ENCODE results near the gene VWA3B.

The VWA3B gene

DNA sequence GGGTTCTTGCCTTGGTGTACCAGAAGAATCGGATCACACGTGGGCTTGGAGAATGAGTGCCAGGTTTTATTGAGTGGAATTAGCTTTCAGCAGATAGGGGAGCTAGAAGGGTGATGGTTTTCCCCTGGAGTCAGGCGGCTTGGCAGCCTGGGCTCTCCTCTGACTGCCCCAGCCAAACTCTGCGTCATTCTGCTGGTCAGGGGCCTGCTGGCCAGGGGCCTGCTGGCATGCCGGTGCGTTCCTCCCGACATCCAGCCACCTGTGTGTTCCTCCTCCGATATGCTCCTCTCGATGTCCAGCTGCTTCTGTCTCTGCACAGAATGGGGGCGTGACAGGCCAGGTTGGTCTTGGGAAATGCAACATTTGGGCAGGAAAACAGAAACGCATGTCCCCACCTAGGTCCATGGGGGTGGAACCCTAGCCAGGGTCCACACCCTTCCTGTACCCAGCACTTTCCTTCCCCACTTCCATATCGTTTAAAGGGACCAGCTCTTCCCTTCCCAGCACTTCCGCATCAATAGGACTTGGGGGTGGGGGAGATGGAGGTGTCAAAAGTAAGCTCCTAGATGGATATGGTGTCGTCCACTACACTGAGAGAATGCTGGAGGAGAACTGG, 85.3 kb downstream of the VWA3B start:
- ChIA-PET CTCF (no interaction called here), POLR2A (no interaction called here)
- H3K4me3 ChIP-seq (ENCODE audit: low read depth, low read length) = no peak overlapping the region
- TF ChIP-seq, protein P1, sequence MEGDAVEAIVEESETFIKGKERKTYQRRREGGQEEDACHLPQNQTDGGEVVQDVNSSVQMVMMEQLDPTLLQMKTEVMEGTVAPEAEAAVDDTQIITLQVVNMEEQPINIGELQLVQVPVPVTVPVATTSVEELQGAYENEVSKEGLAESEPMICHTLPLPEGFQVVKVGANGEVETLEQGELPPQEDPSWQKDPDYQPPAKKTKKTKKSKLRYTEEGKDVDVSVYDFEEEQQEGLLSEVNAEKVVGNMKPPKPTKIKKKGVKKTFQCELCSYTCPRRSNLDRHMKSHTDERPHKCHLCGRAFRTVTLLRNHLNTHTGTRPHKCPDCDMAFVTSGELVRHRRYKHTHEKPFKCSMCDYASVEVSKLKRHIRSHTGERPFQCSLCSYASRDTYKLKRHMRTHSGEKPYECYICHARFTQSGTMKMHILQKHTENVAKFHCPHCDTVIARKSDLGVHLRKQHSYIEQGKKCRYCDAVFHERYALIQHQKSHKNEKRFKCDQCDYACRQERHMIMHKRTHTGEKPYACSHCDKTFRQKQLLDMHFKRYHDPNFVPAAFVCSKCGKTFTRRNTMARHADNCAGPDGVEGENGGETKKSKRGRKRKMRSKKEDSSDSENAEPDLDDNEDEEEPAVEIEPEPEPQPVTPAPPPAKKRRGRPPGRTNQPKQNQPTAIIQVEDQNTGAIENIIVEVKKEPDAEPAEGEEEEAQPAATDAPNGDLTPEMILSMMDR (IDR thresholded peaks at IDR 0.05; ENCODE audit: insufficient read depth, low read length, missing control alignments) = no peak
- no peak for DNase-seq (ENCODE audit: low read depth, low spot score)

- ChIA-PET POLR2A (no interaction called here), CTCF (no interaction called here)
- H3K4me3 ChIP-seq (ENCODE audit: low read depth, low read length) = no peak overlapping the region
- DNase-seq (ENCODE audit: low read depth, low spot score) = no peak
- TF ChIP-seq, protein P1 (IDR thresholded peaks at IDR 0.05; ENCODE audit: insufficient read depth, low read length, missing control alignments) = no peak
Observed at GRCh38 chr2:98172951-98173350, 86.0 kb downstream of the VWA3B start.

GRCh38 chr2:98175811-98176210, 88.8 kb downstream of the VWA3B start:
- TF ChIP-seq, protein P1 (IDR thresholded peaks at IDR 0.05; ENCODE audit: insufficient read depth, low read length, missing control alignments) = no peak
- POLR2A ChIA-PET = no interaction called here
- DNase-seq (ENCODE audit: low read depth, low spot score) = no peak
- no peak overlapping the region for H3K4me3 ChIP-seq (ENCODE audit: low read depth, low read length)
- CTCF ChIA-PET = interaction anchor here (1.2 kb wide), 1 partner anchor 476 kb away, joined by 3 read pairs; no protein-coding TSS in a partner anchor

GRCh38 chr2:98177286-98177685, 90.3 kb downstream of the VWA3B start:
- CTCF ChIA-PET = no interaction called here
- DNase-seq (ENCODE audit: low read depth, low spot score) = no peak
- no peak overlapping the region for H3K4me3 ChIP-seq (ENCODE audit: low read depth, low read length)
- TF ChIP-seq, protein P1 (IDR thresholded peaks at IDR 0.05; ENCODE audit: insufficient read depth, low read length, missing control alignments) = no peak
- POLR2A ChIA-PET = no interaction called here

DNA sequence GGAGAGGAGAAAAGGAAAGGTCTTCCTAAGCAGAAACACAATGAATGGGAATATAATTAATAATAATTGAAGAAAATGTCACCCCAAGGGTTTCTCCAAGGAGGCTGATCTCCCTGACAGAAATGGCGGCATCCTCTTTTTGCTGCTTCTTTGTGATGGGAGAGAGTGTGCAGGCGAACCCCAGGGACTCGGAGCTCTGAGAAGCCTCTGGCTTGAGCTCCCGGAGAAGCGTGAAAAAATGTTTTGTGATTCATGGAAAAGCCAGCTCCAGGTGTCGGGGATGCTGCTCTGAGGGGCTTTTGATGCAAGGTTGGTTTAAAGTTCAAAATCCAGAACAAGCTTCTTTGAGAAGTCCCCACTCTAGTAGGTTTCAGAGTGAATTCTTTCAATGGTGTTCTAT, 91.0 kb downstream of the VWA3B start:
- TF ChIP-seq, protein P1 (IDR thresholded peaks at IDR 0.05; ENCODE audit: insufficient read depth, low read length, missing control alignments) = no peak
- ChIA-PET CTCF (no interaction called here), POLR2A (no interaction called here)
- DNase-seq (ENCODE audit: low read depth, low spot score) = no peak
- H3K4me3 ChIP-seq (ENCODE audit: low read depth, low read length) = no peak overlapping the region

- TF ChIP-seq, protein P1 (IDR thresholded peaks at IDR 0.05; ENCODE audit: insufficient read depth, low read length, missing control alignments) = no peak
- DNase-seq (ENCODE audit: low read depth, low spot score) = no peak
- CTCF ChIA-PET = no interaction called here
- no peak overlapping the region for H3K4me3 ChIP-seq (ENCODE audit: low read depth, low read length)
- POLR2A ChIA-PET = no interaction called here
Observed at GRCh38 chr2:98180456-98180855, 93.5 kb downstream of the VWA3B start.
